Stimulated activated CD4-positive, alpha-beta T cell treated with anti-CD3 and anti-CD28 coated beads, TNF-alpha, amount 100 ng/mL, for 4 hours (primary cell): ENCODE data around the gene KIAA0513.
"Not testable (repeated sequence)": the region's sequence is repeated elsewhere in the genome, so short reads cannot be mapped to it uniquely, and the experiment has no call there.

Experiments
- DNase-seq, 3 experiments: peaks; one replicate each; pipeline ENCODE4 v3.0.0-alpha.2; 2020; ENCODE audit warnings: low read depth in 3 of 3

KIAA0513 gene

GRCh38 chr16:85028685-85029407 lies 1.3 kb downstream of the KIAA0513 start:
- peak; percentile 50 to 62 (median 53) for DNase-seq

GRCh38 chr16:85029408-85029784 lies 1.8 kb downstream of the KIAA0513 start:
- peak in 2 of 3 experiments; percentile 28 to 50 for DNase-seq

- no peak for DNase-seq
Observed at GRCh38 chr16:85029981-85030401, 2.4 kb downstream of the KIAA0513 start.

- no peak for DNase-seq
Observed at GRCh38 chr16:85031451-85031850, 3.9 kb downstream of the KIAA0513 start.

GRCh38 chr16:85032187-85032586 lies 4.6 kb downstream of the KIAA0513 start:
- not testable (repeated sequence) for DNase-seq

- DNase-seq, result no peak
Observed at GRCh38 chr16:85033171-85033570, 5.6 kb downstream of the KIAA0513 start.

GRCh38 chr16:85034591-85035433 lies 7.2 kb downstream of the KIAA0513 start:
- DNase-seq, result no peak

- no peak for DNase-seq
Observed at GRCh38 chr16:85036236-85037049, 8.8 kb downstream of the KIAA0513 start.

GRCh38 chr16:85037050-85037410 lies 9.4 kb downstream of the KIAA0513 start:
- no peak for DNase-seq

GRCh38 chr16:85037721-85038120 lies 10.1 kb downstream of the KIAA0513 start:
- no peak for DNase-seq

- DNase-seq, result no peak
Observed at GRCh38 chr16:85040685-85041084, 13.1 kb downstream of the KIAA0513 start.

- DNase-seq, result no peak
Observed at GRCh38 chr16:85041219-85042166, 13.9 kb downstream of the KIAA0513 start.

- no peak for DNase-seq
Observed at GRCh38 chr16:85042167-85042526, 14.6 kb downstream of the KIAA0513 start.

- no peak for DNase-seq
Observed at GRCh38 chr16:85042606-85043005, 15.0 kb downstream of the KIAA0513 start.

- DNase-seq, result no peak
Observed at GRCh38 chr16:85045077-85045476, 17.5 kb downstream of the KIAA0513 start.

GRCh38 chr16:85045641-85046471 lies 18.3 kb downstream of the KIAA0513 start:
- DNase-seq, result no peak

GRCh38 chr16:85046472-85046916 lies 18.9 kb downstream of the KIAA0513 start:
- no peak for DNase-seq

GRCh38 chr16:85046931-85047866 lies 19.6 kb downstream of the KIAA0513 start:
- DNase-seq, result no peak

GRCh38 chr16:85047867-85048455 lies 20.4 kb downstream of the KIAA0513 start:
- no peak for DNase-seq
